ENCODE data around the gene ALPL. TPM values are rescaled to one million over a fixed set of nuclear protein-coding genes. Genes with fewer than 3 reads are reported as not detected.

The ALPL gene
- total and polyA plus RNA-seq, 7 donors: 0.36 to 7.8 (median 2.3) TPM

- TF ChIP-seq POLR2AphosphoS5 (IDR thresholded peaks at IDR 0.05) (peak in 1 of 4 donors; percentile 12), POLR2A (IDR thresholded peaks at IDR 0.05) (no peak), CTCF (IDR thresholded peaks at IDR 0.05) (no peak)
- intact Hi-C loops (cut with DNase I): no loop called here
- no peak for DNase-seq
- WGBS, 2 donors: 28 to 44% methylated on average over 1 of the region's 1 CpG
- H3K4me1 ChIP-seq: no peaks in the 10 kb centered on the region
- no peak overlapping the region for H3K4me3 ChIP-seq
- no peak overlapping the region for H3K27ac ChIP-seq
- H3K36me3 ChIP-seq: no peaks in the 10 kb centered on the region
- H3K27me3 ChIP-seq: no peaks in the 10 kb centered on the region
- H3K9me3 ChIP-seq: no peaks in the 10 kb centered on the region
Measured at GRCh38 chr1:21552715-21553114, 43.5 kb downstream of the ALPL start.

GRCh38 chr1:21553116-21553926 lies 44.1 kb downstream of the ALPL start:
- TF ChIP-seq EP300 (IDR thresholded peaks at IDR 0.05) (no peak), POLR2AphosphoS5 (IDR thresholded peaks at IDR 0.05) (no peak)
- Histone ChIP-seq H3K27me3 (peaks cover 0 to 4% (median 0%) of the 10 kb centered on the region in 3 donors), H3K27ac (no peak overlapping the region), H3K4me1 (no peaks in the 10 kb centered on the region), H3K36me3 (no peaks in the 10 kb centered on the region), H3K4me3 (no peak overlapping the region), H3K9me3 (no peaks in the 10 kb centered on the region)
- no peak for DNase-seq
- intact Hi-C loops (cut with DNase I): no loop called here
- 47 to 79% methylated on average over 8 of the region's 8 CpGs for WGBS, 2 donors

GRCh38 chr1:21559788-21560567 lies 50.8 kb downstream of the ALPL start:
- no peaks in the 10 kb centered on the region for H3K4me1 ChIP-seq
- no peak overlapping the region for H3K4me3 ChIP-seq
- no peak for DNase-seq
- no peaks in the 10 kb centered on the region for H3K36me3 ChIP-seq
- no peak for TF ChIP-seq CTCF (IDR thresholded peaks at IDR 0.05)
- no peak for TF ChIP-seq POLR2AphosphoS5 (IDR thresholded peaks at IDR 0.05)
- no peak for TF ChIP-seq POLR2A (IDR thresholded peaks at IDR 0.05)
- TF ChIP-seq EP300 (IDR thresholded peaks at IDR 0.05): no peak
- peaks cover 0 to 5% (median 0%) of the 10 kb centered on the region in 3 donors for H3K27me3 ChIP-seq
- H3K9me3 ChIP-seq: no peaks in the 10 kb centered on the region
- intact Hi-C loops (cut with DNase I): no loop called here
- H3K27ac ChIP-seq: no peak overlapping the region
- 69 to 83% methylated on average over 5 of the region's 5 CpGs for WGBS, 2 donors

GRCh38 chr1:21560916-21561638 lies 51.9 kb downstream of the ALPL start:
- H3K27ac ChIP-seq: no peak overlapping the region
- no peak for DNase-seq
- TF ChIP-seq CTCF (IDR thresholded peaks at IDR 0.05) (no peak), POLR2AphosphoS5 (IDR thresholded peaks at IDR 0.05) (no peak), EP300 (IDR thresholded peaks at IDR 0.05) (no peak), POLR2A (IDR thresholded peaks at IDR 0.05) (no peak)
- H3K4me1 ChIP-seq: no peaks in the 10 kb centered on the region
- WGBS, 2 donors: 84 to 88% methylated on average over 12 of the region's 12 CpGs
- peaks cover 0 to 5% (median 0%) of the 10 kb centered on the region in 3 donors for H3K27me3 ChIP-seq
- no peaks in the 10 kb centered on the region for H3K36me3 ChIP-seq
- intact Hi-C loops (cut with DNase I): no loop called here
- H3K9me3 ChIP-seq: no peaks in the 10 kb centered on the region
- H3K4me3 ChIP-seq: no peak overlapping the region

GRCh38 chr1:21562896-21563295 lies 53.7 kb downstream of the ALPL start:
- Histone ChIP-seq H3K4me1 (no peaks in the 10 kb centered on the region), H3K27me3 (peaks cover 0 to 5% (median 0%) of the 10 kb centered on the region in 3 donors), H3K27ac (no peak overlapping the region), H3K9me3 (no peaks in the 10 kb centered on the region), H3K36me3 (no peaks in the 10 kb centered on the region), H3K4me3 (no peak overlapping the region)
- TF ChIP-seq POLR2A (IDR thresholded peaks at IDR 0.05) (no peak), CTCF (IDR thresholded peaks at IDR 0.05) (no peak), EP300 (IDR thresholded peaks at IDR 0.05) (no peak), POLR2AphosphoS5 (IDR thresholded peaks at IDR 0.05) (no peak)
- WGBS, 2 donors: 93 to 96% methylated on average over 15 of the region's 15 CpGs
- intact Hi-C loops (cut with DNase I): no loop called here
- DNase-seq: no peak
